WTC11 (cell line): ENCODE data around the gene TEX19. TPM values are rescaled to one million over a fixed set of nuclear protein-coding genes. Genes with fewer than 3 reads are reported as not detected.

Experiments used
- ATAC-seq: fragments of 200-7000 bp; cut with Tn5 transposase; 2 replicates; pipeline ENCODE4 v1.10.0; 2021; ENCODE audit warnings: mild to moderate bottlenecking, moderate library complexity
- CTCF ChIA-PET: fragments of 300-600 bp; sonication (Branson Sonifier 250); formaldehyde crosslinking; loops from one replicate; lab custom pipeline; 2021; ENCODE audit warnings: antibody characterized with exemption; lab: Charles Lee
- POLR2A ChIA-PET: fragments of 350-600 bp; sonication (Branson Sonifier 250); formaldehyde crosslinking; loops from one replicate; lab custom pipeline; 2021; ENCODE audit warnings: antibody characterized with exemption; lab: Charles Lee
- DNase-seq: peaks from one replicate; pipeline ENCODE4 v3.0.0; 2021; ENCODE audit warnings: low spot score
- H3K27ac Mint-ChIP-seq: 2 replicates; pipeline ENCODE4 v1.8.0; 2021; ENCODE audit warnings: mixed read lengths
- H3K27me3 Mint-ChIP-seq: 2 replicates; pipeline ENCODE4 v1.8.0; 2021; ENCODE audit warnings: low read depth, mild to moderate bottlenecking, moderate library complexity, mixed read lengths
- H3K36me3 Mint-ChIP-seq: 2 replicates; pipeline ENCODE4 v1.8.0; 2021; ENCODE audit warnings: mixed read lengths
- H3K4me1 Mint-ChIP-seq: 2 replicates; pipeline ENCODE4 v1.8.0; 2022; ENCODE audit warnings: mixed read lengths
- H3K4me3 Mint-ChIP-seq: 2 replicates; pipeline ENCODE4 v1.8.0; 2021; ENCODE audit warnings: mild to moderate bottlenecking, moderate library complexity, mixed read lengths
- H3K9me3 Mint-ChIP-seq: 2 replicates; pipeline ENCODE4 v1.8.0; 2021; ENCODE audit warnings: mixed read lengths
- AR ChIP-seq: fragments of 250-450 bp; sonication (Bioruptor Pico); IDR thresholded peaks from 2 replicates; pipeline ENCODE4 v1.9.0; 2021; ENCODE audit warnings: mild to moderate bottlenecking
- CREB1 ChIP-seq: sonication (generic); formaldehyde crosslinking; IDR thresholded peaks from 2 replicates; pipeline ENCODE4 v1.8.0; 2023; ENCODE audit warnings: mild to moderate bottlenecking, missing genetic modification reagents
- CTCF ChIP-seq: fragments of 200-600 bp; IDR thresholded peaks from 2 replicates; pipeline ENCODE4 v1.8.0; 2022; ENCODE audit warnings: antibody characterized with exemption
- FOXP1 ChIP-seq: sonication (generic); formaldehyde crosslinking; IDR thresholded peaks from 2 replicates; pipeline ENCODE4 v1.8.0; 2022; ENCODE audit warnings: missing genetic modification reagents, mild to moderate bottlenecking, moderate library complexity, borderline replicate concordance
- GABPB1 ChIP-seq: sonication (generic); formaldehyde crosslinking; IDR thresholded peaks from 2 replicates; pipeline ENCODE4 v1.8.1; 2023; ENCODE audit warnings: mild to moderate bottlenecking, missing genetic modification reagents
- HMGA2 ChIP-seq: fragments of 250-450 bp; sonication (Bioruptor Pico); IDR thresholded peaks from 2 replicates; pipeline ENCODE4 v1.4.0; 2021; ENCODE audit warnings: mild to moderate bottlenecking, moderate library complexity
- IRF2 ChIP-seq: sonication (generic); formaldehyde crosslinking; IDR thresholded peaks from 2 replicates; pipeline ENCODE4 v1.8.0; 2022; ENCODE audit warnings: low read depth, missing genetic modification reagents, borderline replicate concordance
- MYBL2 ChIP-seq: sonication (generic); formaldehyde crosslinking; IDR thresholded peaks from 2 replicates; pipeline ENCODE4 v1.8.1; 2023; ENCODE audit warnings: mild to moderate bottlenecking, moderate library complexity, missing genetic modification reagents
- NR3C1 ChIP-seq: sonication (generic); formaldehyde crosslinking; conservative IDR thresholded peaks from 2 replicates; pipeline ENCODE4 v1.8.1; 2023; ENCODE audit warnings: low read depth, mild to moderate bottlenecking, missing genetic modification reagents
- PRDM15 ChIP-seq: sonication (generic); formaldehyde crosslinking; IDR thresholded peaks from 2 replicates; pipeline ENCODE4 v1.8.0; 2022; ENCODE audit warnings: missing genetic modification reagents
- ZNF232 ChIP-seq: sonication (generic); formaldehyde crosslinking; IDR thresholded peaks from 2 replicates; pipeline ENCODE4 v1.8.0; 2022; ENCODE audit warnings: mild to moderate bottlenecking, missing genetic modification reagents
- total RNA-seq: library from RNA; stranded (reverse); gene quantifications from 3 replicates; pipeline ENCODE4 v1.2.3, GENCODE V29; 2021
- TF ChIP-seq, protein P1 (sequence below): sonication (generic); formaldehyde crosslinking; conservative IDR thresholded peaks from 2 replicates; pipeline ENCODE4 v1.8.1; 2023; ENCODE audit warnings: mild to moderate bottlenecking, low read depth, missing genetic modification reagents, moderate library complexity
- TF ChIP-seq, protein P2 (sequence below): sonication (generic); formaldehyde crosslinking; IDR thresholded peaks from 2 replicates; pipeline ENCODE4 v1.8.1; 2023; ENCODE audit warnings: mild to moderate bottlenecking, missing genetic modification reagents, moderate library complexity
- TF ChIP-seq, protein P3 (sequence below): fragments of 250-450 bp; sonication (Bioruptor Pico); IDR thresholded peaks from 2 replicates; pipeline ENCODE4 v1.8.0; 2021; ENCODE audit warnings: mild to moderate bottlenecking
- TF ChIP-seq, protein P4 (sequence below): sonication (generic); formaldehyde crosslinking; IDR thresholded peaks from 2 replicates; pipeline ENCODE4 v1.8.1; 2023; ENCODE audit warnings: mild to moderate bottlenecking, missing genetic modification reagents, moderate library complexity
- TF ChIP-seq, protein P5 (sequence below): fragments of 250-450 bp; sonication (Bioruptor Pico); IDR thresholded peaks from 2 replicates; pipeline ENCODE4 v1.9.0; 2021; ENCODE audit warnings: mild to moderate bottlenecking, borderline replicate concordance

The TEX19 gene
- total RNA-seq, 1 experiment from 2014 or later, result 1.4 TPM

GRCh38 chr17:82385559-82386254, 26.7 kb downstream of the TEX19 start (continued):
- TF ChIP-seq PRDM15 (CRISPR knock-in tag), result no peak

- peaks cover 4% of the 10 kb centered on the region for H3K27me3 Mint-ChIP-seq
- CTCF ChIA-PET, result no interaction called here
- no peak for DNase-seq
- H3K27ac Mint-ChIP-seq, result no peak overlapping the region
- peaks cover 3% of the 10 kb centered on the region for H3K4me1 Mint-ChIP-seq
- no peak for ATAC-seq
- no peak overlapping the region for H3K4me3 Mint-ChIP-seq
- H3K36me3 Mint-ChIP-seq, result no peaks in the 10 kb centered on the region
- POLR2A ChIA-PET, result no interaction called here
- no peaks in the 10 kb centered on the region for H3K9me3 Mint-ChIP-seq
- TF ChIP-seq, protein P1, sequence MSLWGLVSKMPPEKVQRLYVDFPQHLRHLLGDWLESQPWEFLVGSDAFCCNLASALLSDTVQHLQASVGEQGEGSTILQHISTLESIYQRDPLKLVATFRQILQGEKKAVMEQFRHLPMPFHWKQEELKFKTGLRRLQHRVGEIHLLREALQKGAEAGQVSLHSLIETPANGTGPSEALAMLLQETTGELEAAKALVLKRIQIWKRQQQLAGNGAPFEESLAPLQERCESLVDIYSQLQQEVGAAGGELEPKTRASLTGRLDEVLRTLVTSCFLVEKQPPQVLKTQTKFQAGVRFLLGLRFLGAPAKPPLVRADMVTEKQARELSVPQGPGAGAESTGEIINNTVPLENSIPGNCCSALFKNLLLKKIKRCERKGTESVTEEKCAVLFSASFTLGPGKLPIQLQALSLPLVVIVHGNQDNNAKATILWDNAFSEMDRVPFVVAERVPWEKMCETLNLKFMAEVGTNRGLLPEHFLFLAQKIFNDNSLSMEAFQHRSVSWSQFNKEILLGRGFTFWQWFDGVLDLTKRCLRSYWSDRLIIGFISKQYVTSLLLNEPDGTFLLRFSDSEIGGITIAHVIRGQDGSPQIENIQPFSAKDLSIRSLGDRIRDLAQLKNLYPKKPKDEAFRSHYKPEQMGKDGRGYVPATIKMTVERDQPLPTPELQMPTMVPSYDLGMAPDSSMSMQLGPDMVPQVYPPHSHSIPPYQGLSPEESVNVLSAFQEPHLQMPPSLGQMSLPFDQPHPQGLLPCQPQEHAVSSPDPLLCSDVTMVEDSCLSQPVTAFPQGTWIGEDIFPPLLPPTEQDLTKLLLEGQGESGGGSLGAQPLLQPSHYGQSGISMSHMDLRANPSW, result no peak
- TF ChIP-seq GABPB1, result no peak
- no peak for TF ChIP-seq CTCF
- TF ChIP-seq, protein P2, sequence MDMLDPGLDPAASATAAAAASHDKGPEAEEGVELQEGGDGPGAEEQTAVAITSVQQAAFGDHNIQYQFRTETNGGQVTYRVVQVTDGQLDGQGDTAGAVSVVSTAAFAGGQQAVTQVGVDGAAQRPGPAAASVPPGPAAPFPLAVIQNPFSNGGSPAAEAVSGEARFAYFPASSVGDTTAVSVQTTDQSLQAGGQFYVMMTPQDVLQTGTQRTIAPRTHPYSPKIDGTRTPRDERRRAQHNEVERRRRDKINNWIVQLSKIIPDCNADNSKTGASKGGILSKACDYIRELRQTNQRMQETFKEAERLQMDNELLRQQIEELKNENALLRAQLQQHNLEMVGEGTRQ (CRISPR knock-in tag), result no peak
- no peak for TF ChIP-seq AR (CRISPR knock-in tag)
- no peak for TF ChIP-seq IRF2
- no peak for TF ChIP-seq ZNF232
- TF ChIP-seq, protein P3, sequence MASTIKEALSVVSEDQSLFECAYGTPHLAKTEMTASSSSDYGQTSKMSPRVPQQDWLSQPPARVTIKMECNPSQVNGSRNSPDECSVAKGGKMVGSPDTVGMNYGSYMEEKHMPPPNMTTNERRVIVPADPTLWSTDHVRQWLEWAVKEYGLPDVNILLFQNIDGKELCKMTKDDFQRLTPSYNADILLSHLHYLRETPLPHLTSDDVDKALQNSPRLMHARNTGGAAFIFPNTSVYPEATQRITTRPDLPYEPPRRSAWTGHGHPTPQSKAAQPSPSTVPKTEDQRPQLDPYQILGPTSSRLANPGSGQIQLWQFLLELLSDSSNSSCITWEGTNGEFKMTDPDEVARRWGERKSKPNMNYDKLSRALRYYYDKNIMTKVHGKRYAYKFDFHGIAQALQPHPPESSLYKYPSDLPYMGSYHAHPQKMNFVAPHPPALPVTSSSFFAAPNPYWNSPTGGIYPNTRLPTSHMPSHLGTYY (CRISPR knock-in tag), result no peak
- no peak for TF ChIP-seq CREB1 (CRISPR knock-in tag)
- TF ChIP-seq MYBL2, result no peak
- no peak for TF ChIP-seq FOXP1 (CRISPR knock-in tag)
- no peak for TF ChIP-seq HMGA2 (CRISPR knock-in tag)
- TF ChIP-seq NR3C1 (CRISPR knock-in tag), result no peak
- TF ChIP-seq, protein P4, sequence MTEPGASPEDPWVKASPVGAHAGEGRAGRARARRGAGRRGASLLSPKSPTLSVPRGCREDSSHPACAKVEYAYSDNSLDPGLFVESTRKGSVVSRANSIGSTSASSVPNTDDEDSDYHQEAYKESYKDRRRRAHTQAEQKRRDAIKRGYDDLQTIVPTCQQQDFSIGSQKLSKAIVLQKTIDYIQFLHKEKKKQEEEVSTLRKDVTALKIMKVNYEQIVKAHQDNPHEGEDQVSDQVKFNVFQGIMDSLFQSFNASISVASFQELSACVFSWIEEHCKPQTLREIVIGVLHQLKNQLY (CRISPR knock-in tag), result no peak
- TF ChIP-seq, protein P5, sequence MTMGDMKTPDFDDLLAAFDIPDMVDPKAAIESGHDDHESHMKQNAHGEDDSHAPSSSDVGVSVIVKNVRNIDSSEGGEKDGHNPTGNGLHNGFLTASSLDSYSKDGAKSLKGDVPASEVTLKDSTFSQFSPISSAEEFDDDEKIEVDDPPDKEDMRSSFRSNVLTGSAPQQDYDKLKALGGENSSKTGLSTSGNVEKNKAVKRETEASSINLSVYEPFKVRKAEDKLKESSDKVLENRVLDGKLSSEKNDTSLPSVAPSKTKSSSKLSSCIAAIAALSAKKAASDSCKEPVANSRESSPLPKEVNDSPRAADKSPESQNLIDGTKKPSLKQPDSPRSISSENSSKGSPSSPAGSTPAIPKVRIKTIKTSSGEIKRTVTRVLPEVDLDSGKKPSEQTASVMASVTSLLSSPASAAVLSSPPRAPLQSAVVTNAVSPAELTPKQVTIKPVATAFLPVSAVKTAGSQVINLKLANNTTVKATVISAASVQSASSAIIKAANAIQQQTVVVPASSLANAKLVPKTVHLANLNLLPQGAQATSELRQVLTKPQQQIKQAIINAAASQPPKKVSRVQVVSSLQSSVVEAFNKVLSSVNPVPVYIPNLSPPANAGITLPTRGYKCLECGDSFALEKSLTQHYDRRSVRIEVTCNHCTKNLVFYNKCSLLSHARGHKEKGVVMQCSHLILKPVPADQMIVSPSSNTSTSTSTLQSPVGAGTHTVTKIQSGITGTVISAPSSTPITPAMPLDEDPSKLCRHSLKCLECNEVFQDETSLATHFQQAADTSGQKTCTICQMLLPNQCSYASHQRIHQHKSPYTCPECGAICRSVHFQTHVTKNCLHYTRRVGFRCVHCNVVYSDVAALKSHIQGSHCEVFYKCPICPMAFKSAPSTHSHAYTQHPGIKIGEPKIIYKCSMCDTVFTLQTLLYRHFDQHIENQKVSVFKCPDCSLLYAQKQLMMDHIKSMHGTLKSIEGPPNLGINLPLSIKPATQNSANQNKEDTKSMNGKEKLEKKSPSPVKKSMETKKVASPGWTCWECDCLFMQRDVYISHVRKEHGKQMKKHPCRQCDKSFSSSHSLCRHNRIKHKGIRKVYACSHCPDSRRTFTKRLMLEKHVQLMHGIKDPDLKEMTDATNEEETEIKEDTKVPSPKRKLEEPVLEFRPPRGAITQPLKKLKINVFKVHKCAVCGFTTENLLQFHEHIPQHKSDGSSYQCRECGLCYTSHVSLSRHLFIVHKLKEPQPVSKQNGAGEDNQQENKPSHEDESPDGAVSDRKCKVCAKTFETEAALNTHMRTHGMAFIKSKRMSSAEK (CRISPR knock-in tag), result no peak
Observed at GRCh38 chr17:82386255-82386831, 27.3 kb downstream of the TEX19 start.
